Measurements from ENCODE around the gene HOOK2. TPM values are rescaled to one million over a fixed set of nuclear protein-coding genes. Genes with fewer than 3 reads are reported as not detected.
A peak's percentile ranks its signal among the peaks of the same experiment; 100 is the strongest.

Gene HOOK2
- total and polyA plus RNA-seq, 2 of the 4 experiments (the other 2 are of a cell fraction), result 7.5 to 21.6 TPM

DNA sequence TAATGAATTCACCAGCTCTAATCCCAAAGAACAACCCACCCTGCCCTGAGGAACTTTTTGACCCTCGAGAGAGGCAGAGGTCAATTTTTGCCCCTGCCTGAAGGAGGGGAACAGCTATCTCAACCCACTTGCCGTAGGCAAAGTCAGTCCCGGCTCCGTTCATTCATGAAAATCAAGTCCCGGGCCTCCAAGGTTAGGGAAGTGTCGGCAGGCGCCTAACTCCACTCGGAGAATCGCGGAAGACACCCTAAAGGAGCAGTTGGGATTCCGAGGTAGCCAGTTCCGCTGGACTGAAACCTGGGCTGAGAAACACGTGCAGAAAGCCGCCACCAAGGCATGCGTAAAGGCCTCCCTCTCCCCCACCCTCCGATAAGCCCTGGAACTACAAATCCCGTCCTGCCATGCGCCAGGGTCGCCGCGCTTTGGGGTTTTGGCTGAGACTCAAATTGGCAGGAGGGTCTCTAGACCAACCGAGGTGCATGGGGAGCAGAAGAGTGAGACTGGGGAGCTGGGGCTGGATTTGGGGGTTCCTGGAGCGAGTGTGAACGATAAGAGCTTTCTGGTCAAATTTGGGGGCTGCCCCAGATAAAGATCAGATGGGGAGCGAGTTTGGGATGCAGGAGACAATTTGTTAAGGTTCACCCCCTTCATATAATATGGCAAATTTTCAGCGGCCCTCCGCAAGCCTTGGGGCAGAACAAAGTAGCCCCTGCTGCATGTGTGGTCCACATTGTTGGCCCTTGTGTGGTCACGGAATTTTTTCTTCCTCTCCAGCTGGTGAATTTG lies 51.5 kb downstream of the HOOK2 start, which contains the start of gene TNPO2:
TNPO2 (minus strand) TSS at position 292 of the 786 bp plus-strand sequence. CDS start 2,955 bp downstream, outside the sequence.
- Histone ChIP-seq H2AFZ (replicated peaks; ENCODE audit: low read length, poor library complexity) (peak within 1 kb of the TSS; percentile 94), H3K23ac (ENCODE audit: low read depth, low read length) (peak within 1 kb of the TSS; percentile 95), H4K8ac (ENCODE audit: low read depth in 2 of 2, low read length in 2 of 2) (peak within 1 kb of the TSS; percentile 83 to 95), H3K56ac (ENCODE audit: extremely low read depth, insufficient read depth, low read length) (peak within 1 kb of the TSS; percentile 91), H3K14ac (replicated peaks; ENCODE audit: low read depth, low read length) (peak within 1 kb of the TSS; percentile 79), H2AK5ac (ENCODE audit: low read depth, low read length) (peak within 1 kb of the TSS; percentile 80), H2BK20ac (ENCODE audit: low read depth, low read length) (no peak within 1 kb of the TSS), H3K79me1 (ENCODE audit: low read depth in 1 of 2, low read length in 2 of 2) (peaks cover 11 to 45% of the 10 kb centered on the region in 2 experiments; a peak in 3 of 4 replicates), H3K36me3 (ENCODE audit: control insufficient read depth, insufficient read depth, low read length) (peaks cover 10% of the 10 kb centered on the region), H3K4ac (ENCODE audit: low read depth, low read length) (peak within 1 kb of the TSS; percentile 85), H2BK15ac (ENCODE audit: low read depth, low read length) (peak within 1 kb of the TSS; percentile 31; the same call in 1 of the 3 replicates), H2AK9ac (replicated peaks; ENCODE audit: low read depth, low read length, poor library complexity) (peak within 1 kb of the TSS; percentile 99), H4K5ac (ENCODE audit: low read depth, low read length) (peak within 1 kb of the TSS; percentile 86), H3K9me1 (ENCODE audit: insufficient read depth, low read length) (peaks cover 7% of the 10 kb centered on the region; the same call in 1 of the 2 replicates), H3K4me1 (ENCODE audit: control insufficient read depth, insufficient read depth, low read length) (peaks cover 4% of the 10 kb centered on the region; the same call in 1 of the 2 replicates), H4K20me1 (ENCODE audit: insufficient read depth, low read length) (0 out of 2 replicates have a peak, but pooled peaks cover 5% of the 10 kb centered on the region), H3K18ac (ENCODE audit: low read depth, low read length) (no peak within 1 kb of the TSS; the same call in 1 of the 2 replicates), H3K27me3 (ENCODE audit: control insufficient read depth, insufficient read depth, low read length) (no peaks in the 10 kb centered on the region), H2BK5ac (ENCODE audit: low read depth, low read length, poor library complexity, severe bottlenecking) (peak within 1 kb of the TSS; percentile 68), H3K27ac (ENCODE audit: insufficient read depth, low read length) (peak within 1 kb of the TSS; percentile 68), H4K91ac (ENCODE audit: insufficient read depth, low read depth, low read length) (peak within 1 kb of the TSS; percentile 75), H2BK120ac (ENCODE audit: low read depth, low read length) (peak within 1 kb of the TSS; percentile 35), H3K4me2 (ENCODE audit: low read depth, low read length) (peak within 1 kb of the TSS; percentile 88), H3K9ac (ENCODE audit: low read depth, low read length) (peak within 1 kb of the TSS; percentile 69), H3K4me3 (ENCODE audit: insufficient read depth, low read depth, low read length) (peak within 1 kb of the TSS; percentile 53), H3K9me3 (ENCODE audit: control insufficient read depth, insufficient read depth, low read length) (no peaks in the 10 kb centered on the region)
- 2% methylated on average over 10 of the region's 28 CpGs; no CpG with 5 or more reads in 1 of the 2 experiments for WGBS, 2 experiments (ENCODE audit: extremely low coverage in 2 of 2, insufficient read length in 1 of 2)
- ATAC-seq (ENCODE audit: low read depth), result peak; percentile 27; the same call in 1 of the 2 replicates
- BruUV-seq (replicated peaks), result no TSS peak
- in situ Hi-C loops (cut with MboI; ENCODE audit: low sequenced_read_pairs), result no loop called here
- dilution Hi-C loops (cut with HindIII; ENCODE audit: low sequenced_read_pairs, unreplicated experiment), result no loop called here
- intact Hi-C loops (cut with micrococcal nuclease), result no loop called here
- POLR2A ChIA-PET (ENCODE audit: unreplicated experiment), result interaction anchor here (0.8 kb wide), 1 partner anchor 10 kb away, joined by 4 read pairs; no protein-coding TSS in a partner anchor
- CTCF ChIA-PET, result interaction anchor here (0.7 to 2.2 kb wide), 3 partner anchors 9 to 34 kb away, joined by 3 to 8 read pairs (median 5); partner anchors contain the start of gene TRIR
- DNase-seq, result peak; percentile 62
- peak; percentile 88 for TF ChIP-seq BHLHE40 (IDR thresholded peaks at IDR 0.05; ENCODE audit: low read depth, low read length)
- TF ChIP-seq POLR2A (IDR thresholded peaks at IDR 0.05; ENCODE audit: low read depth, low read length), result 0 out of 2 replicates have a peak, but pooled peaks have one; percentile 23
- no peak for TF ChIP-seq RAD21 (IDR thresholded peaks at IDR 0.05; ENCODE audit: low read length)
- TF ChIP-seq, protein P1, sequence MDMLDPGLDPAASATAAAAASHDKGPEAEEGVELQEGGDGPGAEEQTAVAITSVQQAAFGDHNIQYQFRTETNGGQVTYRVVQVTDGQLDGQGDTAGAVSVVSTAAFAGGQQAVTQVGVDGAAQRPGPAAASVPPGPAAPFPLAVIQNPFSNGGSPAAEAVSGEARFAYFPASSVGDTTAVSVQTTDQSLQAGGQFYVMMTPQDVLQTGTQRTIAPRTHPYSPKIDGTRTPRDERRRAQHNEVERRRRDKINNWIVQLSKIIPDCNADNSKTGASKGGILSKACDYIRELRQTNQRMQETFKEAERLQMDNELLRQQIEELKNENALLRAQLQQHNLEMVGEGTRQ (IDR thresholded peaks at IDR 0.05; ENCODE audit: low read depth, low read length), result peak; percentile 12; the same call in 1 of the 2 replicates
- TF ChIP-seq MAFK (IDR thresholded peaks at IDR 0.05; ENCODE audit: low read depth, low read length), result no peak
- TF ChIP-seq SMC3 (IDR thresholded peaks at IDR 0.05; ENCODE audit: low read depth, low read length), result no peak
- TF ChIP-seq, protein P2, sequence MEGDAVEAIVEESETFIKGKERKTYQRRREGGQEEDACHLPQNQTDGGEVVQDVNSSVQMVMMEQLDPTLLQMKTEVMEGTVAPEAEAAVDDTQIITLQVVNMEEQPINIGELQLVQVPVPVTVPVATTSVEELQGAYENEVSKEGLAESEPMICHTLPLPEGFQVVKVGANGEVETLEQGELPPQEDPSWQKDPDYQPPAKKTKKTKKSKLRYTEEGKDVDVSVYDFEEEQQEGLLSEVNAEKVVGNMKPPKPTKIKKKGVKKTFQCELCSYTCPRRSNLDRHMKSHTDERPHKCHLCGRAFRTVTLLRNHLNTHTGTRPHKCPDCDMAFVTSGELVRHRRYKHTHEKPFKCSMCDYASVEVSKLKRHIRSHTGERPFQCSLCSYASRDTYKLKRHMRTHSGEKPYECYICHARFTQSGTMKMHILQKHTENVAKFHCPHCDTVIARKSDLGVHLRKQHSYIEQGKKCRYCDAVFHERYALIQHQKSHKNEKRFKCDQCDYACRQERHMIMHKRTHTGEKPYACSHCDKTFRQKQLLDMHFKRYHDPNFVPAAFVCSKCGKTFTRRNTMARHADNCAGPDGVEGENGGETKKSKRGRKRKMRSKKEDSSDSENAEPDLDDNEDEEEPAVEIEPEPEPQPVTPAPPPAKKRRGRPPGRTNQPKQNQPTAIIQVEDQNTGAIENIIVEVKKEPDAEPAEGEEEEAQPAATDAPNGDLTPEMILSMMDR (conservative IDR thresholded peaks at IDR 0.05; ENCODE audit: low read depth, low read length), result no peak
- no peak for TF ChIP-seq RFX5 (IDR thresholded peaks at IDR 0.05; ENCODE audit: low read depth, low read length)
- no peak for TF ChIP-seq NFE2L2 (IDR thresholded peaks at IDR 0.05; ENCODE audit: low read depth, low read length)
- TF ChIP-seq FOS (IDR thresholded peaks at IDR 0.05; ENCODE audit: low read depth, low read length), result no peak
- TF ChIP-seq MAZ (IDR thresholded peaks at IDR 0.05; ENCODE audit: borderline replicate concordance, low read depth, low read length), result peak; percentile 82
- TF ChIP-seq, protein P3, sequence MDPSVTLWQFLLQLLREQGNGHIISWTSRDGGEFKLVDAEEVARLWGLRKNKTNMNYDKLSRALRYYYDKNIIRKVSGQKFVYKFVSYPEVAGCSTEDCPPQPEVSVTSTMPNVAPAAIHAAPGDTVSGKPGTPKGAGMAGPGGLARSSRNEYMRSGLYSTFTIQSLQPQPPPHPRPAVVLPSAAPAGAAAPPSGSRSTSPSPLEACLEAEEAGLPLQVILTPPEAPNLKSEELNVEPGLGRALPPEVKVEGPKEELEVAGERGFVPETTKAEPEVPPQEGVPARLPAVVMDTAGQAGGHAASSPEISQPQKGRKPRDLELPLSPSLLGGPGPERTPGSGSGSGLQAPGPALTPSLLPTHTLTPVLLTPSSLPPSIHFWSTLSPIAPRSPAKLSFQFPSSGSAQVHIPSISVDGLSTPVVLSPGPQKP (IDR thresholded peaks at IDR 0.05; ENCODE audit: borderline replicate concordance, low read depth, low read length), result no peak
- no peak for TF ChIP-seq RCOR1 (IDR thresholded peaks at IDR 0.05; ENCODE audit: insufficient replicate concordance, low read length)
